Thyroid gland (tissue), 4 donors: ENCODE measurements around the gene RNF166. TPM values are rescaled to one million over a fixed set of nuclear protein-coding genes. Genes with fewer than 3 reads are reported as not detected.

Source experiments
- DNase-seq, 2 donors: peaks; one replicate each; pipeline ENCODE4 v3.0.0-alpha.2; 2019
- H3K27ac ChIP-seq, 3 donors: fragments of 200-600 bp; sonication (generic); 1 replicate in 2 of 3; 2 replicates in 1 of 3; pipeline ENCODE4 v1.5.1; 2016 to 2019; ENCODE audit warnings: mild to moderate bottlenecking in 1 of 3, moderate library complexity in 1 of 3
- H3K27me3 ChIP-seq: fragments of 200-600 bp; sonication (generic); one replicate; pipeline ENCODE4 v1.5.1; 2019
- H3K36me3 ChIP-seq, 2 donors: fragments of 200-600 bp; sonication (generic); one replicate each; pipeline ENCODE4 v1.5.1; 2016 to 2019
- H3K4me1 ChIP-seq, 2 donors: fragments of 200-600 bp; sonication (generic); one replicate each; pipeline ENCODE4 v1.5.1; 2017 to 2019
- H3K4me3 ChIP-seq, 3 donors: fragments of 200-600 bp; sonication (generic); replicated peaks in 1 of 3; 1 replicate in 2 of 3; 2 replicates in 1 of 3; pipeline ENCODE4 v1.5.1; 2016; ENCODE audit warnings: mild to moderate bottlenecking in 1 of 3
- H3K9me3 ChIP-seq: fragments of 200-600 bp; sonication (generic); one replicate; pipeline ENCODE4 v1.5.1; 2017
- POLR2A ChIP-seq, 2 donors: fragments of 450-650 bp; IDR thresholded peaks; one replicate each; pipeline ENCODE4 v1.6.1; 2017; ENCODE audit warnings: antibody characterized with exemption in 2 of 2, mild to moderate bottlenecking in 2 of 2, moderate library complexity in 1 of 2
- WGBS, 2 donors: methylation state at CpG; one replicate each; pipeline ENCODE4 v1.1.5; 2017; 5-methylcytosine and 5-hydroxymethylcytosine counted together
- intact Hi-C: fragments of 100-400 bp; cut with DNase I; formaldehyde crosslinking; loops from one replicate; pipeline ENCODE4 v1.15.1; 2023
- total RNA-seq, 4 donors: library from RNA; depleted of rRNA; stranded (reverse); fragments of >200 nt; gene quantifications; one replicate each; pipeline ENCODE4 v1.2.3, GENCODE V29; 2016
- TF ChIP-seq, protein P1 (sequence below), 6 experiments: fragments of 200-600 bp in 3 of 6; fragments of 450-650 bp in 3 of 6; sonication (generic) in 3 of 6; IDR thresholded peaks; one replicate each; pipeline ENCODE4 v1.5.1; 2016 to 2019; ENCODE audit warnings: antibody characterized with exemption in 6 of 6, mild to moderate bottlenecking in 2 of 6, inconsistent platforms in 1 of 6, moderate library complexity in 1 of 6

Gene RNF166
- total RNA-seq, 4 donors from 2014 or later, result 12.5 to 26.8 (median 19.1) TPM

DNA sequence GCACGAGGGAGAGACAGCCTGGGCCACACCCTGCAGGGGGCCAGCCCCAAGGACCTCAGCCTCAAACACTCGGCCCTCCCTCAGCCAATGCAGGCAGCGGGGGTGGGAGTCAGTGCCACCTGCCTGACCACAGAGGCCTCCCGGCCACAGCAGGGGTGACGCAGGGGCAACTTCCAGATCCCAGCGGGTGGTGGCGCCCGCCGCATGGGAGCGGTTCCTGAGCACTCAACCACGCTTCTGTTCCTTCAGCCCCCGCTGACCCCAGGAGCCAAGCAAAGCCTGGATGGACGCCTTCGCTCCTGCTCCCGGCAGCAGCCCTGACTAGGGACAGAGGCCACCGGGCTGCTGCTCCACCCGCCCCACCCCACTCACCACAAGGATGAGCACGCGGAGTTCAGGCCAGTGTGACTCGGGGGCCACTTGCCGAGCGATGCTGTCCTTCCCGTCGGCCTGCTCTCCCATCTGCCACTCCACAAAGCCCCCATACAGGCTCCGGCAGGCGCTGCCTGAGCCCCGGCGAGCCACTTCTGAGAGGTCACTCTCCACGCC lies 50.4 kb downstream of the RNF166 start:
- intact Hi-C loops, result loop anchor here (10.0 kb wide), 2 partner anchors 81 to 211 kb away; partner anchors contain the start of gene ZC3H18
- Histone ChIP-seq H3K27me3 (no peaks in the 10 kb centered on the region), H3K9me3 (no peaks in the 10 kb centered on the region), H3K27ac (no peak overlapping the region), H3K36me3 (no peaks in the 10 kb centered on the region), H3K4me1 (peaks cover 9 to 11% of the 10 kb centered on the region in 2 donors), H3K4me3 (no peak overlapping the region)
- TF ChIP-seq, protein P1, sequence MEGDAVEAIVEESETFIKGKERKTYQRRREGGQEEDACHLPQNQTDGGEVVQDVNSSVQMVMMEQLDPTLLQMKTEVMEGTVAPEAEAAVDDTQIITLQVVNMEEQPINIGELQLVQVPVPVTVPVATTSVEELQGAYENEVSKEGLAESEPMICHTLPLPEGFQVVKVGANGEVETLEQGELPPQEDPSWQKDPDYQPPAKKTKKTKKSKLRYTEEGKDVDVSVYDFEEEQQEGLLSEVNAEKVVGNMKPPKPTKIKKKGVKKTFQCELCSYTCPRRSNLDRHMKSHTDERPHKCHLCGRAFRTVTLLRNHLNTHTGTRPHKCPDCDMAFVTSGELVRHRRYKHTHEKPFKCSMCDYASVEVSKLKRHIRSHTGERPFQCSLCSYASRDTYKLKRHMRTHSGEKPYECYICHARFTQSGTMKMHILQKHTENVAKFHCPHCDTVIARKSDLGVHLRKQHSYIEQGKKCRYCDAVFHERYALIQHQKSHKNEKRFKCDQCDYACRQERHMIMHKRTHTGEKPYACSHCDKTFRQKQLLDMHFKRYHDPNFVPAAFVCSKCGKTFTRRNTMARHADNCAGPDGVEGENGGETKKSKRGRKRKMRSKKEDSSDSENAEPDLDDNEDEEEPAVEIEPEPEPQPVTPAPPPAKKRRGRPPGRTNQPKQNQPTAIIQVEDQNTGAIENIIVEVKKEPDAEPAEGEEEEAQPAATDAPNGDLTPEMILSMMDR (IDR thresholded peaks at IDR 0.05), result no peak
- TF ChIP-seq POLR2A (IDR thresholded peaks at IDR 0.05), result no peak
- whole genome bisulfite sequencing, 2 donors, result 91 to 92% methylated on average over 10 to 22 of the region's 29 CpGs
- DNase-seq, result no peak

DNA sequence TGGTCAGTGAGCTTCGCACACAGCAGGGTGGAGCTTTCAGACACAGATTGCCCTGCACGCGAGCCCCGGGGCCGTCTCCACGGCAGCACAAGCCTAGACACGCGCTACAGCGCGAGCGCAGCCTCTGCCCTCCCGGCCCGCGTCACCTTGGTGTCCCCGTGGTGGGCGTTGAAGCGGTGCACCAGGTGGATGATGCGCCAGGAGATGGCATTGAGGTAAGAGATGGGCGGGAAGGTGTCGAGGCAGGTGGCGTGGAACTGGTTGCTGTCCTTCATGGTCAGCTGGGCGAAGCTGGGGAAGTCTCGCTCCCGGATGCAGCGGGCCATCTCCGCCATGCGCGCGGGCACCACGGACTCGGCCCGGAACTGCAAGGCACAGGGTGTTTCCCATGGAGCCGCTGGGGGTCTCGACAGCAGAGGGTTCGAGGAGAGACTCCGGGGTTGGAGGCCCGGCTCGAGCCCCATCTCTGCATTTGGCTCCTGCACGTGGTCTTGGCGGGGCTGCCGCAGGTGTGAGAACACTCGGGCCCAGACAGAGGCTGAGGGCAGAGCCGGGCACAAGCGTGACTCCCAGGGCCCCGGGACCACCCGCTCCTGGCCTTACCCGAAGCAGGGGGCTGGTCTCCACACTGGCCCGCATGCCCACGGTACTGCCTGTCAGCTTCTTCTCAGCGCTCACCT lies 51.0 kb downstream of the RNF166 start:
- DNase-seq, result no peak
- intact Hi-C loops, result loop anchor here (10.0 kb wide), 2 partner anchors 80 to 210 kb away; partner anchors contain the start of gene ZC3H18
- H3K27ac ChIP-seq, result no peak overlapping the region
- no peak overlapping the region for H3K4me3 ChIP-seq
- peaks cover 12 to 14% of the 10 kb centered on the region in 2 donors for H3K4me1 ChIP-seq
- TF ChIP-seq, protein P1 (IDR thresholded peaks at IDR 0.05), result no peak
- no peak for TF ChIP-seq POLR2A (IDR thresholded peaks at IDR 0.05)
- no peaks in the 10 kb centered on the region for H3K27me3 ChIP-seq
- WGBS, 2 donors, result 94 to 95% methylated on average over 35 to 48 of the region's 50 CpGs
- H3K36me3 ChIP-seq, result no peaks in the 10 kb centered on the region
- H3K9me3 ChIP-seq, result no peaks in the 10 kb centered on the region

DNA sequence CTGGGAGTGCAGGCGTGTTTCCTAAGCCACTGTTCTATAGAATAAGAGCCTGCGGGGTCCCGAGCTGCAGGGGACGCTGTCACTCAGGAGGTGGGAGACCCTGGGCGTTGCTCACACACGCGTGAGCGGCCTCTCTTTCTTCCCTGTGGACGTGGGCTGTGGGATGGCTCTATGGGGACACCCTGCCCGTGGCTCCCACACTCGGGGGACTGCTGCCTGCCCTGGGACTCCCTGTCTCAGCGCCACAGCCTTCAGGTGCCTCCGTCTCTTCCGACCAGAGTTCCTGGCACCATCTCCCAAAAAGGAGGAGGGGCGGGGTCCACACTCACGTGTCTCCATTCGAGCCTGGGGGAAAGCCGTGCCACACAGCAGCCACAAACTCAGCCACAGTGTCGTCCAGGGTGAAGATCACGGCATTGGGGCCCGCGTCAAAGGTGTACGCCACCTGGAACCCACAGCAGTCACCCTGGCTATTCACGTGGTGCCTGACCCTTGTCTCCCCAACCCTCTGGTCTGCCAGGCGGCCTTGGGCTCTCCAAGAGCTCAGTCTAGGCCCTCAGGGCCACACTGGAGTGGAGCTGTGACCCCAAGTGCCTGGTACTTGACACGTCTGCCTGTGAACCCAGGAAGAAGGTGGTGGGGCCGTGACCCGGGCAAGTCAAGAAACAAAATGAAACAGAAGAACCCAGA lies 51.7 kb downstream of the RNF166 start:
- no peaks in the 10 kb centered on the region for H3K36me3 ChIP-seq
- no peak for DNase-seq
- 91% methylated on average over 24 to 25 of the region's 28 CpGs for WGBS, 2 donors
- no peaks in the 10 kb centered on the region for H3K27me3 ChIP-seq
- H3K4me3 ChIP-seq, result no peak overlapping the region
- H3K27ac ChIP-seq, result no peak overlapping the region
- H3K4me1 ChIP-seq, result peaks cover 17 to 19% of the 10 kb centered on the region in 2 donors
- no peak for TF ChIP-seq POLR2A (IDR thresholded peaks at IDR 0.05)
- TF ChIP-seq, protein P1 (IDR thresholded peaks at IDR 0.05), result no peak
- H3K9me3 ChIP-seq, result no peaks in the 10 kb centered on the region
- intact Hi-C loops, result loop anchor here (10.0 kb wide), 2 partner anchors 80 to 210 kb away; partner anchors contain the start of gene ZC3H18

DNA sequence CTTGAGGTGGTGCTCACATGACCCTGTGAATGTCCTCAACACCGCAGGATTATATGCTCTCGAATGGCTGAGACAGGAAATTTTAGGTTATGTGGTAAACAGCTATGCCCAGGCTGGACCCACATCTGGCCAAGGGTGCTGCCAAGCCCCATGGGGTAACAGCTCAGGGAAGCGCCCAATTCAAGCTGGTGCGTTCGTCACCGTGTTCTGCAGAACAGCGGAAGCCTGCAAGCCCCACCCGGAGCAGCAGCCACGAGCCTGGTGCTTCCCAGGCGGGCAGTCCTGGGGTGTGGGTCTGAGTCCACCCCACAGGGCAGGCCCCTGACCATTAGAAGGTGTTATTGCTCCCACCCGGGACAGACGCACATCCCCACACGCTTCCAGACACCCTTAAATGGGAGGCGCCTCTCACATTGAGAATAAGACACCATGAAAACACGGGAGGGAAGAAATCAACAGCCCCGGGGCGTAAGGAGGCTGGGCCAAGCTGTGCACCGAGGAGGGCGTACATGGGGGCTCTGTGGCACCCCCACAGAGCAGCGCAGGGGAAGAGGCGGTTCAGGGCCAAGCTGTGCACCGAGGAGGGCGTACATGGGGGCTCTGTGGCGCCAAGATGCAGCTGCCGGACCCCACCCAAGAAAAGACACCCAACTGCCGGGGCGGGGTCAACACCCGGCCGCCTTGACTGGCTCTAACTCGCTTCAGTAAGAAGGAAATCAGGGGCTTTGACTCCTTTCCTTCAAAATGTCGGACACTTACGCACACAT lies 52.4 kb downstream of the RNF166 start:
- H3K4me3 ChIP-seq, result no peak overlapping the region
- no peaks in the 10 kb centered on the region for H3K9me3 ChIP-seq
- no peak for TF ChIP-seq POLR2A (IDR thresholded peaks at IDR 0.05)
- TF ChIP-seq, protein P1 (IDR thresholded peaks at IDR 0.05), result no peak
- no peak for DNase-seq
- no peaks in the 10 kb centered on the region for H3K27me3 ChIP-seq
- intact Hi-C loops, result loop anchor here (10.0 kb wide), 2 partner anchors 79 to 209 kb away; partner anchors contain the start of gene ZC3H18
- H3K4me1 ChIP-seq, result peaks cover 17 to 19% of the 10 kb centered on the region in 2 donors
- H3K27ac ChIP-seq, result no peak overlapping the region
- H3K36me3 ChIP-seq, result no peaks in the 10 kb centered on the region
- 82 to 88% methylated on average over 27 to 31 of the region's 32 CpGs for WGBS, 2 donors
